ENCODE measurements around the gene TANGO2. TPM values are rescaled to one million over a fixed set of nuclear protein-coding genes. Genes with fewer than 3 reads are reported as not detected.

Gene TANGO2
- total and polyA plus RNA-seq, 9 of the 15 experiments (the other 6 are each of a cell fraction or from before 2014, with no cell fraction given), result 15.5 to 94.9 (median 70.1) TPM

DNA sequence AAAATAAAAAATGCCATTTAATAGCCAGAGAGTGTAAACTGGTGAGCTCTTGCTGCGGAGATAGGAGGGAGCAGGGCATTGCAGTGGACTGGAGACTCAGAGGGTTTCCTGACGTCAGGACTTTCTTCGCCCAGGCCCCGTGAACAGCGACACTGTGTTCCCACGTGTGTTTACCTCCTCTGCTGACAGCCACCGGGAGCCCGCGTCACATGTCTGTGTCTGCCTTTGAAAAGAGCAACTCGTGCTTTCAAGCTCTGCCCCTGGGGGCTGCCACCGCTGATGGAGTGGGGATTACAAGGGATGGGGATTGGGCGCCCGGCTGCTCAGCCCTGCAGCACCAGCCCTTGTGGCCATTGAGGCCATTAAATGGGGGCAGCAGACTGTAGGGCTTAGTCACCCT is 3.3 kb downstream of the TANGO2 start:
- peak in 1 of 4 experiments; percentile 69 for DNase-seq (ENCODE audit: extremely low read depth in 1 of 4, low spot score in 3 of 4)
- H3K27ac ChIP-seq (ENCODE audit: extremely low read depth, low read depth, low read length), result peak overlapping the region; percentile 1; the same call in 2 of the 3 replicates
- no peaks in the 10 kb centered on the region; a peak in 1 of 5 replicates for H3K27me3 ChIP-seq (ENCODE audit: control insufficient read depth in 2 of 2, insufficient read depth in 2 of 2, low read length in 2 of 2)
- H3K9me1 ChIP-seq (ENCODE audit: control insufficient read depth, insufficient read depth, low read length), result peaks cover 25% of the 10 kb centered on the region
- WGBS (ENCODE audit: insufficient coverage, low coverage, missing lambda C conversion rate), result 59% methylated on average over 13 of the region's 13 CpGs
- H3K36me3 ChIP-seq (ENCODE audit: control insufficient read depth, insufficient read depth, low read length), result peaks cover 53% of the 10 kb centered on the region
- no peaks in the 10 kb centered on the region for H3K9me3 ChIP-seq (replicated peaks; ENCODE audit: control insufficient read depth, insufficient read depth, low read depth, low read length)
- ChIA-PET POLR2A (interaction anchor here (0.5 to 7.9 kb wide), 11 partner anchors 10 to 1966 kb away, joined by 3 to 120 read pairs (median 4); partner anchors contain the start of gene DGCR8), CTCF (ENCODE audit: low intra/inter-chr PET ratio) (interaction anchor here (2.3 kb wide), 1 partner anchor 53 kb away, joined by 7 read pairs; no protein-coding TSS in a partner anchor)
- H3K4me3 ChIP-seq, result no peak overlapping the region
- peaks cover 44% of the 10 kb centered on the region for H4K20me1 ChIP-seq (replicated peaks; ENCODE audit: control insufficient read depth, insufficient read depth, low read length)
- H3K4me1 ChIP-seq (replicated peaks in 1 of 2; ENCODE audit: control insufficient read depth in 2 of 2, insufficient read depth in 2 of 2, low read length in 2 of 2), result peaks cover 60 to 86% of the 10 kb centered on the region in 2 experiments
- H3K79me2 ChIP-seq (ENCODE audit: control insufficient read depth, insufficient read depth, low read length), result peaks cover 77% of the 10 kb centered on the region
- FAIRE-seq, result no peak
- intact Hi-C loops (cut with micrococcal nuclease) (loop anchor here (5.0 to 10.0 kb wide), 3 partner anchors 37 to 609 kb away; partner anchors contain the start of genes GNB1L and RTL10), in situ Hi-C loops (cut with MboI) (no loop called here)
- peak overlapping the region; percentile 4 to 84 for H3K9ac ChIP-seq (ENCODE audit: insufficient read depth in 1 of 2, low read depth in 2 of 2, low read length in 2 of 2)
- H3K4me2 ChIP-seq (ENCODE audit: insufficient read depth, low read length), result peak overlapping the region; percentile 68
- BruUV-seq (replicated peaks), result no TSS peak
- ATAC-seq, result no peak
- H2AFZ ChIP-seq (ENCODE audit: low read depth, low read length), result no peak overlapping the region
- TF ChIP-seq CTBP1 (IDR thresholded peaks at IDR 0.05; ENCODE audit: borderline replicate concordance) (no peak), USF2 (CRISPR knock-in tag; IDR thresholded peaks at IDR 0.05) (no peak), RFX1 (IDR thresholded peaks at IDR 0.05) (no peak), E2F6 (IDR thresholded peaks at IDR 0.05; ENCODE audit: borderline replicate concordance in 1 of 2, extremely low read depth in 1 of 2, insufficient read depth in 1 of 2, insufficient read length in 1 of 2, low read depth in 1 of 2, low read length in 1 of 2, poor library complexity in 1 of 2, severe bottlenecking in 1 of 2) (peak in 1 of 2 experiments; percentile 52), ESRRB (CRISPR knock-in tag; IDR thresholded peaks at IDR 0.05; ENCODE audit: borderline replicate concordance) (no peak), MYC (IDR thresholded peaks at IDR 0.05; ENCODE audit: low read depth, low read length) (peak; percentile 8; the same call in 1 of the 2 replicates), MYC (CRISPR knock-in tag; IDR thresholded peaks at IDR 0.05; ENCODE audit: borderline replicate concordance, low read depth) (peak; percentile 51; the same call in 1 of the 2 replicates), ATF7 (IDR thresholded peaks at IDR 0.05) (no peak), TGIF2 (CRISPR knock-in tag; IDR thresholded peaks at IDR 0.05) (no peak), KDM5B (IDR thresholded peaks at IDR 0.05; ENCODE audit: insufficient replicate concordance, low read depth, low read length) (peak; percentile 13), ZNF212 (CRISPR knock-in tag; IDR thresholded peaks at IDR 0.05) (no peak), DLX4 (CRISPR knock-in tag; IDR thresholded peaks at IDR 0.05) (no peak), MXI1 (IDR thresholded peaks at IDR 0.05; ENCODE audit: low read depth, low read length) (peak; percentile 66), PTRF (tag; IDR thresholded peaks at IDR 0.05) (no peak), ATF1 (CRISPR knock-in tag; IDR thresholded peaks at IDR 0.05) (no peak), ATF1 (tag; IDR thresholded peaks at IDR 0.05) (peak; percentile 54; the same call in 1 of the 2 replicates), ZNF778 (CRISPR knock-in tag; IDR thresholded peaks at IDR 0.05) (no peak), NEUROD1 (IDR thresholded peaks at IDR 0.05; ENCODE audit: borderline replicate concordance, low read depth, low read length, partially characterized antibody) (peak; percentile 17), CHD1 (IDR thresholded peaks at IDR 0.05; ENCODE audit: low read length) (peak; percentile 2), FOXM1 (IDR thresholded peaks at IDR 0.05; ENCODE audit: low read depth) (no peak), FOXM1 (CRISPR knock-in tag; IDR thresholded peaks at IDR 0.05; ENCODE audit: low read depth) (no peak), DIDO1 (tag; IDR thresholded peaks at IDR 0.05; ENCODE audit: low read depth) (no peak)

Data from K562 (cell line).